CD4-positive, alpha-beta memory T cell (primary cell): Measurements from ENCODE around the gene PASD1. TPM values are rescaled to one million over a fixed set of nuclear protein-coding genes. Genes with fewer than 3 reads are reported as not detected.

ENCODE experiments used
- CTCF ChIA-PET: fragments of 350-600 bp; sonication (Branson Sonifier 250); formaldehyde crosslinking; loops from one replicate; lab custom pipeline; 2021; ENCODE audit warnings: inconsistent platforms; ENCODE audit not compliant: partially characterized antibody; lab: Charles Lee
- POLR2A ChIA-PET: fragments of 350-600 bp; sonication (Branson Sonifier 250); formaldehyde crosslinking; loops from one replicate; lab custom pipeline; 2021; ENCODE audit not compliant: partially characterized antibody; lab: Charles Lee
- DNase-seq, 5 donors: peaks; one replicate each; pipeline versions ENCODE4 v3.0.0 to v3.0.0-alpha.2; 2020 to 2022; ENCODE audit warnings: mixed read lengths in 1 of 5
- H3K27ac ChIP-seq: one replicate; pipeline ENCODE4 v1.7.0; 2013; ENCODE audit warnings: low read depth, low read length
- H3K27me3 ChIP-seq: 2 replicates; pipeline ENCODE4 v1.7.0; 2013; ENCODE audit warnings: mild to moderate bottlenecking, low read length, moderate library complexity; ENCODE audit not compliant: insufficient read depth
- H3K36me3 ChIP-seq: 2 replicates; pipeline ENCODE4 v1.7.0; 2013; ENCODE audit warnings: mild to moderate bottlenecking, low read length, moderate library complexity; ENCODE audit not compliant: insufficient read depth
- H3K4me1 ChIP-seq: 2 replicates; pipeline ENCODE4 v1.7.0; 2013; ENCODE audit warnings: mild to moderate bottlenecking, low read length, moderate library complexity; ENCODE audit not compliant: insufficient read depth
- H3K4me3 ChIP-seq, 2 donors: one replicate each; pipeline ENCODE4 v1.7.0; 2013; ENCODE audit warnings: low read length in 2 of 2, mild to moderate bottlenecking in 1 of 2
- H3K9me3 ChIP-seq, 2 donors: one replicate each; pipeline ENCODE4 v1.7.0; 2013; ENCODE audit warnings: low read length in 2 of 2, control low read depth in 1 of 2; ENCODE audit not compliant: control insufficient read depth in 1 of 2
- H3K27ac Mint-ChIP-seq, 7 donors: one replicate each; pipeline ENCODE4 v1.8.0; 2020 to 2021; ENCODE audit warnings: mixed read lengths in 7 of 7, mild to moderate bottlenecking in 6 of 7, inconsistent platforms in 3 of 7, moderate library complexity in 3 of 7
- H3K27me3 Mint-ChIP-seq, 2 donors: one replicate each; pipeline ENCODE4 v1.8.0; 2020 to 2021; ENCODE audit warnings: mixed read lengths in 2 of 2
- H3K36me3 Mint-ChIP-seq, 2 donors: one replicate each; pipeline ENCODE4 v1.8.0; 2020 to 2021; ENCODE audit warnings: mixed read lengths in 2 of 2, inconsistent platforms in 1 of 2, mild to moderate bottlenecking in 1 of 2
- H3K4me1 Mint-ChIP-seq, 4 donors: one replicate each; pipeline ENCODE4 v1.8.0; 2020 to 2021; ENCODE audit warnings: mixed read lengths in 4 of 4, mild to moderate bottlenecking in 1 of 4
- H3K4me3 Mint-ChIP-seq, 8 donors: one replicate each; pipeline ENCODE4 v1.8.0; 2020 to 2021; ENCODE audit warnings: mixed read lengths in 8 of 8, mild to moderate bottlenecking in 7 of 8, moderate library complexity in 6 of 8, inconsistent platforms in 3 of 8
- H3K9me3 Mint-ChIP-seq, 8 donors: one replicate each; pipeline ENCODE4 v1.8.0; 2020 to 2021; ENCODE audit warnings: mixed read lengths in 8 of 8, mild to moderate bottlenecking in 5 of 8, inconsistent platforms in 3 of 8, moderate library complexity in 1 of 8
- intact Hi-C: fragments of 100-400 bp; cut with micrococcal nuclease; formaldehyde crosslinking; loops from one replicate; pipeline ENCODE4 v1.15.1; 2023
- polyA plus RNA-seq, 2 donors: library from polyadenylated mRNA; unstranded; fragments of 300-500 nt; fragmentation: Illumina TruSeq; gene quantifications; one replicate each; pipeline ENCODE4 v1.2.3, GENCODE V29; 2021
- total RNA-seq, 2 experiments: library from RNA; stranded (reverse); gene quantifications; one replicate each; pipeline ENCODE4 v1.2.3, GENCODE V29; 2021

PASD1 gene
- total and polyA plus RNA-seq, 4 experiments from 2014 or later: not detected

DNA sequence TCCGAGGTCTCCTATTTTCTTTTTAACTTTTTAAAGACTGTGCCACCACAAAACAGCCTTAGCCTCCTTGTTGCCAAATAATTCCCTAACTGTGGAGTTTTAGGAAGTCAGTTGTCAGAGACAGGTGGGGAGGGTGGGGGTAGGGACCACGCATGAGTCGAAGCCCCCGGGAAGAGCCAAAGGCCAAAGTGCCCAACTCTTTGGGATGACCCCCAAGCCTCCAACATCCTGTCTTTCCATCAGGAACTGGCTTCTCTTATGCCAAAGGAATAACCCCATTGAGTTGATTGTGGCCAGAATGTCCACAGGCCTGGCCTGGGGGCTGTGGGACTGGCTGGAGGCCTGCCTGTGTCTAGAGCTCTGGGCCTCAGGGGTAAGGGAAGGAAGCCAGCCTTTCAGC lies 137.6 kb downstream of the PASD1 start:
- no peaks in the 10 kb centered on the region for H3K36me3 ChIP-seq
- DNase-seq: no peak
- Mint-ChIP-seq H3K4me3 (no peak overlapping the region), H3K27me3 (peaks cover 0 to 1% of the 10 kb centered on the region in 2 donors), H3K36me3 (no peaks in the 10 kb centered on the region), H3K4me1 (no peaks in the 10 kb centered on the region), H3K27ac (no peak overlapping the region), H3K9me3 (no peaks in the 10 kb centered on the region)
- H3K4me1 ChIP-seq: no peaks in the 10 kb centered on the region
- no peak overlapping the region for H3K27ac ChIP-seq
- intact Hi-C loops: no loop called here
- POLR2A ChIA-PET: no interaction called here
- H3K9me3 ChIP-seq: no peaks in the 10 kb centered on the region
- no peak overlapping the region for H3K4me3 ChIP-seq
- CTCF ChIA-PET: no interaction called here
- no peaks in the 10 kb centered on the region for H3K27me3 ChIP-seq

DNA sequence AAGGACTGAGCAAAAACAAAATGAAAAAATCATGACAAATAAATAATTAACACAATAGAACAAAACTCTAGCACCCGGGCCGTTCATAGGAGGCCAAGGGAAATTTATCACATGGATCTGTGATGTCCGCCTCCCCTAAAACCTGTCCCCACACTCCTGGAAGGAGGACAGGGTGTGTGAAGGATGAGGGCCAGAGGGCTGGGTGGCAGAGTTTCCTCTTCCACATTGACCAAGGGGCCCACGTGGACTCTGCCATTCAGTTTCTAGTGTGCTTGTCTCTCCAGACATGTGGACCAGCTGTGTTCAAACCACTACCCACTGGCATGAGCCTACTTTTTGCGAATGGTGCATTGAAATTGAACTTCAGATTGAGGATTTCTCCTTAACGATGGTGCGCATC lies 138.1 kb downstream of the PASD1 start:
- Histone ChIP-seq H3K4me3 (no peak overlapping the region), H3K27me3 (no peaks in the 10 kb centered on the region), H3K36me3 (no peaks in the 10 kb centered on the region), H3K9me3 (no peaks in the 10 kb centered on the region), H3K4me1 (no peaks in the 10 kb centered on the region), H3K27ac (no peak overlapping the region)
- POLR2A ChIA-PET: no interaction called here
- Mint-ChIP-seq H3K4me1 (no peaks in the 10 kb centered on the region), H3K9me3 (no peaks in the 10 kb centered on the region), H3K27me3 (peaks cover 0 to under 1% of the 10 kb centered on the region in 2 donors), H3K36me3 (no peaks in the 10 kb centered on the region), H3K27ac (no peak overlapping the region), H3K4me3 (no peak overlapping the region)
- CTCF ChIA-PET: no interaction called here
- DNase-seq: no peak
- intact Hi-C loops: no loop called here

DNA sequence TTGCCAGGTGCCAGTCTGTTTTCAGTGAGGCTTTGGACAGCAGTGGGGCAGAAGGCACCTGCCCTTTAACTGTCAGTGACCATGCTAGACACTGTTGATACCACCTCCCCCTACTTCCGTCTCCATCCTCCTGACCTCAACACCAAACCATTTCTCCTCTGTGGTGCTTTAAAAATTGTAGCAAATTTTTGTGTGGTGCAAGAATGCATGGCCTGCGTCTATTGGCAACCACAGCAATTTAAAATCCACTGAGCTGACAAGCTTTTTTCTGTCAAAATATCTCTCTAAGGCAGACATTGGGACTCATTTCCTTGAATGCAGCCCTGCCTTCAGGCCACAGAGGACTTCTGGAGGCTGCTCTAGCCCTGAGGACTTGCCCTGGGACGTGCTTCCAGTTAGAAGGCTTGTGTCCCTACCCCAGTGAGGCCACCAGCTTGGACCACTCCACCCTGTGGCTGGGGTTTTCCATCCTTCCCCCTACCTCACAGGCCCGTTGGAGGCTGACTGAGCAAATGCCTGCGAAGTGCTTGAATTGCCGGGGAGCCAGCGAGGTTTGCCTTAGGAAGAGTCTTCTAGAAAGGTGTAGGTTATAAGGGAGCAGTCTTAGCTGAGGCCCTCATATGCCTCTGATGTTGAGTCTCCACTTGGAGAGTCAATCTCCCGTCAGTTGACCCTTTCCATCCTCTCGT lies 138.7 kb downstream of the PASD1 start:
- ChIA-PET CTCF (no interaction called here), POLR2A (no interaction called here)
- Mint-ChIP-seq H3K27ac (no peak overlapping the region), H3K36me3 (no peaks in the 10 kb centered on the region), H3K9me3 (no peaks in the 10 kb centered on the region), H3K4me3 (no peak overlapping the region), H3K4me1 (no peaks in the 10 kb centered on the region), H3K27me3 (no peaks in the 10 kb centered on the region)
- Histone ChIP-seq H3K36me3 (no peaks in the 10 kb centered on the region), H3K9me3 (no peaks in the 10 kb centered on the region), H3K27me3 (no peaks in the 10 kb centered on the region), H3K4me1 (no peaks in the 10 kb centered on the region), H3K27ac (no peak overlapping the region), H3K4me3 (no peak overlapping the region)
- DNase-seq: no peak
- intact Hi-C loops: no loop called here

DNA sequence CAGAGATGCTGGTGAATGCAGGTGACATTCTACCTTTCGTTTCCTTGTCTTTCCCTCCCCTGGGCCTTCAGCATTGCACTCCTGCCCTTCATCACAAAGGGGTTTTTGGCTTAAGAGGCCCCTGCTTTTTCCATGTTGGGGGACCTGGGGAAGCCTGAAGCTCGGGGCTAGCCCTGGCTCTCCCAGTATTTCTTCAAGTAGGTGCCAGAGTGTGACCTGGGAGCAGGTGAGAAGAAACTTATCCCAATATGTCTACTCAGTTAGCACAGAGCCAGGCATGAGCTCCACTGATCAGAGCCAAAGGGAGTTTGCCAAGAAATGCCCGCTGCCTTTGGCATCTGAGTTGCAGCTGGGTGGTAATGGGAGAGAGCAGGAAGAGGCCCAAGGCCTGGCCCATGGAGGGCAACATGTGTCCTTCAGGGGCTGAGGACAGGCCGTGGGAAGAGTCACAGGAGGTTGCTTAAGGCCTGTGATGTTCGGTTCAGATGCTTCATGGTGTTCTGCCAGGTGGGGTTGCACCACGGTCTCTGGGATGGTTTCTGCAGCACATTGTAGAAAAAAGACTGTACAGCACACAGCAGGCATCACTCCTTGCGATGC lies 139.4 kb downstream of the PASD1 start:
- no peaks in the 10 kb centered on the region for H3K9me3 ChIP-seq
- Mint-ChIP-seq H3K4me3 (no peak overlapping the region), H3K27me3 (no peaks in the 10 kb centered on the region), H3K4me1 (no peaks in the 10 kb centered on the region), H3K9me3 (no peaks in the 10 kb centered on the region), H3K27ac (no peak overlapping the region), H3K36me3 (no peaks in the 10 kb centered on the region)
- no peak overlapping the region for H3K4me3 ChIP-seq
- no peak overlapping the region for H3K27ac ChIP-seq
- DNase-seq: no peak
- POLR2A ChIA-PET: no interaction called here
- CTCF ChIA-PET: no interaction called here
- intact Hi-C loops: no loop called here
- H3K36me3 ChIP-seq: no peaks in the 10 kb centered on the region
- H3K4me1 ChIP-seq: no peaks in the 10 kb centered on the region
- H3K27me3 ChIP-seq: no peaks in the 10 kb centered on the region

DNA sequence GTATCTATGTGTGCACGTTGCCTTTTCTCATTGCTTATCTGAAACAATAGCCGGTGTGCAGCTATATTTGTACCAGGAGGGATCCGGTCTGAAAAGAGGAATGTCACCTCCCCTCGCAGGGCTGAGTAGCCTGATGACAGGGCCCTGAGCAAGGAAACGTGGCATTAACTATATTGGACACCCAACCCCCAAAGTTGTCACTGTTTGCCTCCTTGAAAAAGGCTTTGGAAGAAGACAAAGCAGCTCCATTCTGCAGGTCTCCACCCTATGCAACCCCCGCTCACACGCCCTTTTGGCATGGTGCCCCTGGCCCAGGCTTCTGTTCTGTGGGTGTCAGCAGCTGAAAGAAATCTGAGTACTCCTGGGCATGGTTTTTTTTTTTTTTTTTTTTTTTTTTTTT lies 140.0 kb downstream of the PASD1 start:
- Mint-ChIP-seq H3K4me3 (no peak overlapping the region), H3K27ac (no peak overlapping the region), H3K4me1 (no peaks in the 10 kb centered on the region), H3K27me3 (no peaks in the 10 kb centered on the region), H3K36me3 (no peaks in the 10 kb centered on the region), H3K9me3 (no peaks in the 10 kb centered on the region)
- Histone ChIP-seq H3K27me3 (no peaks in the 10 kb centered on the region), H3K4me3 (no peak overlapping the region), H3K4me1 (no peaks in the 10 kb centered on the region), H3K27ac (no peak overlapping the region), H3K9me3 (no peaks in the 10 kb centered on the region), H3K36me3 (no peaks in the 10 kb centered on the region)
- no peak for DNase-seq
- intact Hi-C loops: no loop called here
- POLR2A ChIA-PET: no interaction called here
- CTCF ChIA-PET: no interaction called here

DNA sequence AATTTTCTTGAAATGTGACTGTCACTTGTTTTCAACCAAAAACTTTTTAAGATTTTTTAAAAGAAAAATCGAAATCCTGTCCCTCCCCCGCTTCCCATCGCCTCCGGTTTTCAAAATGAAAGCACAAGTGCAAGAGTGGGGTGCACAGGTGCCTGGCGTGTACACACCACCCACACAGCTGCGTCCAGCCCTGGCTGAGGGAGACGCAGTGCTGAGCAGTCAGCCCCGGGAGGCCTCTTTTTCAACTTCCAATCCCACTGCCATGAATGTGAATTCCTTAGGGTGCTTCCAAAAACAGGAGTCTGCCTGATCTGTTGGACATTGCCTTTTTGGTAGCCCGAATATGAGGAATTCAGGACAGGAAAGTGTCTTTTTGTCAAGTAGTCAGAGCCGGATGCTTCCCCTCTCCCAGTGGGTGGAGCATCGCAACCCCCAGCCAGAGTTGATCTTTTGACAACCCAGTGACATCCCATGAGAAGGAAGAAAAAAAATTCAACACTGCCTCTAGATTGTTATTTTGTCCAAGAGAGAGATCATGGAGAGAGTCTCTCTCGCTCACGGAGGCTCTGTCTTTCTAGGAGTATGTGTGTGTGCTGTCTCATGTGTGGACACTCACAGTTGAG lies 140.7 kb downstream of the PASD1 start:
- Mint-ChIP-seq H3K4me1 (no peaks in the 10 kb centered on the region), H3K27me3 (no peaks in the 10 kb centered on the region), H3K36me3 (no peaks in the 10 kb centered on the region), H3K27ac (no peak overlapping the region), H3K9me3 (no peaks in the 10 kb centered on the region), H3K4me3 (no peak overlapping the region)
- Histone ChIP-seq H3K36me3 (no peaks in the 10 kb centered on the region), H3K4me3 (no peak overlapping the region), H3K27ac (no peak overlapping the region), H3K27me3 (no peaks in the 10 kb centered on the region), H3K9me3 (no peaks in the 10 kb centered on the region), H3K4me1 (no peaks in the 10 kb centered on the region)
- POLR2A ChIA-PET: no interaction called here
- CTCF ChIA-PET: no interaction called here
- no peak for DNase-seq
- intact Hi-C loops: no loop called here

DNA sequence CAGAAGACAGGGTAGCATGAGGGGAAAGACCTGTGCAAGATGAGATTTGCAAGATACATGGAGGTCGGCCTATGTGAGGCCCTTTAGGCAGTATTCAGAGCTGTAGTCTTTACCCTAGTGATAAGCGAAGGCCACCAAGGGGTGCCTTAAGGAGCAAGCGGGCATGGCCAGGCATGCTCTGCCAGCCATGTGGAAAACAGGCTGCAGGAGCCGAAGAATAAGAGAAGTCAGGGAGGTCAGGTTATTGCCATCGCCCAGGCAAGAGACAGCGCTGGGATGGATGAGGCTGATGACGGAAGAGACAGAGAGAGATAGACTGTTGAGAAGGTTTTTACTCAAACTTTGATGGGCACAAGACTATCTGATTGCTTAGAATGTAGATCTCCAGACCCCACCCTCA lies 145.3 kb downstream of the PASD1 start:
- DNase-seq: no peak
- no peak overlapping the region for H3K27ac Mint-ChIP-seq
- no peaks in the 10 kb centered on the region for H3K36me3 ChIP-seq
- H3K9me3 Mint-ChIP-seq: no peaks in the 10 kb centered on the region
- H3K4me1 ChIP-seq: no peaks in the 10 kb centered on the region
- no peaks in the 10 kb centered on the region for H3K36me3 Mint-ChIP-seq
- H3K27ac ChIP-seq: no peak overlapping the region
- H3K4me3 Mint-ChIP-seq: no peak overlapping the region
- no peaks in the 10 kb centered on the region for H3K4me1 Mint-ChIP-seq
- H3K27me3 Mint-ChIP-seq: no peaks in the 10 kb centered on the region
- ChIA-PET POLR2A (no interaction called here), CTCF (no interaction called here)
- intact Hi-C loops: no loop called here
- no peak overlapping the region for H3K4me3 ChIP-seq
- H3K9me3 ChIP-seq: no peaks in the 10 kb centered on the region
- H3K27me3 ChIP-seq: no peaks in the 10 kb centered on the region
